HUDEP-2 (cell line): Measurements from ENCODE around the gene DOK4.

Source experiments
- DNase-seq, 76 experiments: peaks; one replicate each; lab custom pipeline; 2025; ENCODE audit not compliant: unreplicated experiment in 76 of 76; lab: John Stamatoyannopoulos, UW

Gene DOK4

GRCh38 chr16:57485916-57486857, at the start of gene DOK4:
DOK4 (minus strand) TSS chr16:57486493; CDS start chr16:57479507, 6,986 bp downstream.
- DNase-seq = peak in 65 of 76 experiments; percentile 13 to 86 (median 55)

- peak in 69 of 76 experiments; percentile 5 to 86 (median 65) for DNase-seq
Observed at GRCh38 chr16:57535680-57536305, 49.5 kb upstream of the DOK4 start.

GRCh38 chr16:57534881-57535658, 48.8 kb upstream of the DOK4 start:
- DNase-seq = no peak

- peak in 1 of 76 experiments; percentile 8 for DNase-seq
Observed at GRCh38 chr16:57534337-57534880, 48.1 kb upstream of the DOK4 start.

- peak in 18 of 76 experiments; percentile 5 to 31 (median 14) for DNase-seq
Observed at GRCh38 chr16:57533431-57534336, 47.4 kb upstream of the DOK4 start.

- no peak for DNase-seq
Observed at GRCh38 chr16:57532266-57532625, 46.0 kb upstream of the DOK4 start.

GRCh38 chr16:57531635-57532265, 45.5 kb upstream of the DOK4 start:
- no peak for DNase-seq

GRCh38 chr16:57531253-57531575, 44.9 kb upstream of the DOK4 start:
- DNase-seq = no peak

GRCh38 chr16:57530522-57531252, 44.4 kb upstream of the DOK4 start:
- no peak for DNase-seq

GRCh38 chr16:57530104-57530521, 43.8 kb upstream of the DOK4 start:
- peak in 1 of 76 experiments; percentile 12 for DNase-seq

- DNase-seq = no peak
Observed at GRCh38 chr16:57529391-57530103, 43.3 kb upstream of the DOK4 start.

GRCh38 chr16:57528499-57529390, 42.5 kb upstream of the DOK4 start:
- no peak for DNase-seq

- peak in 3 of 76 experiments; percentile 12 to 22 (median 13) for DNase-seq
Observed at GRCh38 chr16:57527610-57528360, 41.5 kb upstream of the DOK4 start.

- no peak for DNase-seq
Observed at GRCh38 chr16:57527027-57527426, 40.7 kb upstream of the DOK4 start.

GRCh38 chr16:57526498-57526897, 40.2 kb upstream of the DOK4 start:
- DNase-seq = no peak

- no peak for DNase-seq
Observed at GRCh38 chr16:57525761-57526160, 39.5 kb upstream of the DOK4 start.
